ENCODE results near the gene KRI1. TPM values are rescaled to one million over a fixed set of nuclear protein-coding genes. Genes with fewer than 3 reads are reported as not detected.

Gene KRI1
- total RNA-seq, 4 donors from 2014 or later: 16.0 to 28.0 (median 20.1) TPM

GRCh38 chr19:10525636-10526035 is 40.2 kb downstream of the KRI1 start:
- Histone ChIP-seq H3K4me1 (no peaks in the 10 kb centered on the region), H3K4me3 (no peak overlapping the region), H3K36me3 (no peaks in the 10 kb centered on the region), H3K9me3 (no peaks in the 10 kb centered on the region), H3K27ac (no peak overlapping the region), H3K27me3 (peaks cover 22% of the 10 kb centered on the region)
- no peak for ATAC-seq
- TF ChIP-seq POLR2A (IDR thresholded peaks at IDR 0.05): no peak
- WGBS, 2 donors (ENCODE audit: low coverage in 1 of 2): 87 to 96% methylated on average over 7 of the region's 7 CpGs

GRCh38 chr19:10523135-10523636 is 42.6 kb downstream of the KRI1 start:
- no peak for ATAC-seq
- H3K4me3 ChIP-seq: no peak overlapping the region
- H3K4me1 ChIP-seq: peaks cover 0 to 6% (median 0%) of the 10 kb centered on the region in 3 donors
- peaks cover 47% of the 10 kb centered on the region for H3K27me3 ChIP-seq
- H3K36me3 ChIP-seq: no peaks in the 10 kb centered on the region
- TF ChIP-seq POLR2A (IDR thresholded peaks at IDR 0.05): no peak
- TF ChIP-seq CTCF (IDR thresholded peaks at IDR 0.05): no peak
- TF ChIP-seq EP300 (IDR thresholded peaks at IDR 0.05): no peak
- TF ChIP-seq POLR2AphosphoS5 (IDR thresholded peaks at IDR 0.05): no peak
- no peak overlapping the region for H3K27ac ChIP-seq
- no peaks in the 10 kb centered on the region for H3K9me3 ChIP-seq
- WGBS, 2 donors (ENCODE audit: low coverage in 1 of 2): 62 to 88% methylated on average over 3 of the region's 3 CpGs

GRCh38 chr19:10521461-10522171 is 44.2 kb downstream of the KRI1 start:
- Histone ChIP-seq H3K4me3 (no peak overlapping the region), H3K4me1 (peaks cover 0 to 20% (median 4%) of the 10 kb centered on the region in 3 donors), H3K36me3 (no peaks in the 10 kb centered on the region), H3K9me3 (no peaks in the 10 kb centered on the region), H3K27me3 (peaks cover 62% of the 10 kb centered on the region), H3K27ac (no peak overlapping the region)
- WGBS, 2 donors (ENCODE audit: low coverage in 1 of 2): 76 to 94% methylated on average over 4 to 6 of the region's 13 CpGs
- no peak for ATAC-seq
- no peak for TF ChIP-seq POLR2A (IDR thresholded peaks at IDR 0.05)
- no peak for TF ChIP-seq POLR2AphosphoS5 (IDR thresholded peaks at IDR 0.05)
- no peak for TF ChIP-seq EP300 (IDR thresholded peaks at IDR 0.05)
- no peak for TF ChIP-seq CTCF (IDR thresholded peaks at IDR 0.05)

GRCh38 chr19:10520652-10521318 is 45.0 kb downstream of the KRI1 start:
- H3K27ac ChIP-seq: no peak overlapping the region
- peaks cover 71% of the 10 kb centered on the region for H3K27me3 ChIP-seq
- no peak for TF ChIP-seq POLR2A (IDR thresholded peaks at IDR 0.05)
- no peak for TF ChIP-seq EP300 (IDR thresholded peaks at IDR 0.05)
- TF ChIP-seq POLR2AphosphoS5 (IDR thresholded peaks at IDR 0.05): no peak
- no peak for TF ChIP-seq CTCF (IDR thresholded peaks at IDR 0.05)
- no peaks in the 10 kb centered on the region for H3K9me3 ChIP-seq
- H3K36me3 ChIP-seq: no peaks in the 10 kb centered on the region
- ATAC-seq: no peak
- H3K4me3 ChIP-seq: no peak overlapping the region
- peaks cover 0 to 20% (median 4%) of the 10 kb centered on the region in 3 donors for H3K4me1 ChIP-seq
- WGBS, 2 donors (ENCODE audit: low coverage in 1 of 2): 92% methylated on average over 12 of the region's 15 CpGs; no CpG with 5 or more reads in 1 of the 2 donors

DNA sequence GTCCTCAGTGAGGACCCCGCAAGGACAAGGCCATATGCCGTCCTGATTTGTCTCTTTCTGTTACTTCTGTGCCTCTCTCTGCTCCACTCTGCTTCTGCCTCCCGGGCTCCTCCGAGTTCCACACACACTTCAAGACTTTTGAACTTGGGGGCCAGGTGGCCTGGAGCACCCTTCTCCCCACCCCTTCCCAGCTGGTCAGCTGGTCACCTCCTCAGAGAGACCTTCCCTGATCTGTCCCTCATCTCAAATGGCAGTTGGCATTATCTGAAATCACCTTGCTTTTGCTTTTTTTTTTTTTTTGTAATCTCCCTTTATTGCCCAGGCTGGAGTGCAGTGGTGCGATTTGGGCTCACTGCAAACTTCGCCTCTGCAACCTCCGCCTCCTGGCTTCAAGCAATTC is 46.4 kb downstream of the KRI1 start:
- no peaks in the 10 kb centered on the region for H3K9me3 ChIP-seq
- TF ChIP-seq POLR2AphosphoS5 (IDR thresholded peaks at IDR 0.05): no peak
- TF ChIP-seq CTCF (IDR thresholded peaks at IDR 0.05): no peak
- TF ChIP-seq EP300 (IDR thresholded peaks at IDR 0.05): no peak
- no peak for TF ChIP-seq POLR2A (IDR thresholded peaks at IDR 0.05)
- peaks cover 84% of the 10 kb centered on the region for H3K27me3 ChIP-seq
- no peak for ATAC-seq
- H3K36me3 ChIP-seq: no peaks in the 10 kb centered on the region
- peaks cover 0 to 23% (median 4%) of the 10 kb centered on the region in 3 donors for H3K4me1 ChIP-seq
- WGBS, 2 donors (ENCODE audit: low coverage in 1 of 2): 64 to 72% methylated on average over 4 of the region's 7 CpGs
- no peak overlapping the region for H3K4me3 ChIP-seq
- no peak overlapping the region for H3K27ac ChIP-seq

Data from gastroesophageal sphincter (tissue), 4 donors.